HG03280 (cell line): ENCODE measurements around the gene TMEM44.
"Not testable (repeated sequence)": the region's sequence is repeated elsewhere in the genome, so short reads cannot be mapped to it uniquely, and the experiment has no call there.

Experiments used
- ATAC-seq: cut with Tn5 transposase; IDR thresholded peaks from one replicate; pipeline ENCODE4 v1.9.1; 2021; ENCODE audit warnings: mild to moderate bottlenecking, moderate library complexity; ENCODE audit not compliant: unreplicated experiment

The TMEM44 gene

GRCh38 chr3:194612221-194612620 is 21.0 kb downstream of the TMEM44 start:
- no peak for ATAC-seq

DNA sequence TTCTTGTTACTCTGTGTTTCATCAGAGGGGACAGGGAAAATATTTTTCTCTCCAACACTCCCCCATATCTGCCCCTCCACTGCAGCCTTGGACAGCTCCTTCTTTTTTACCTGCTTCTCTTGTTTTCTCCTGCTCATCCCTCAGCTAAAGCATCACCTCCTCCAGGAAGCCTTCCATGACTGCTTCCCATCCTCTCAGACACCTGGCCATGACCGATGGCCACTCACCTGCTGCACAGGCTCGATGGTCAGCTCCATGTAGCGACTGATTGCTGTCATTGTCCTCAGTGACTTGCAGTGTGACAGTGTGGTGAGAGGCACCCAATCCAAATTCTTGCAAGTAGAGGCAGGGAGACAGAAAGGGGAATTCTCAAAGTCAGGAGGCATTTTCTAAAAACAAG is 22.5 kb downstream of the TMEM44 start:
- ATAC-seq: no peak

DNA sequence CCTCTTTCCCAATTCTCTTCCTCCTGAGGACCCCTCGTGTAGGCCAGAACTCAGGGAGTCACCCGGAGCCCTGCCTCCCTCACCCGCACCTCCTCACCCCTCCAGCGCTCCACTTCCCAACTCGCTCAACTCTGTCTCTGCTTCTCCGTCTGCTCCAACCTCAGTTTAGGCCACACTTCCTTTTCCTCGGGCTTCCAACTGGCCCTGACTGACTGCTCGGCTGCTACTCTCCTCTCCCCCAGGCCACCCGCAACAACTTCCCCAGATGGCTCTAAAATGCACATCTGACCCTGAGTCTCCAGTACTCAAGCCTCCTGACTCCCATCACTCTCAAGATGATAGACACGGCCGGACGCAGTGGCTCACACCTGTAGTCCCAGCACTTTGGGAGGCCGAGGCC is 23.6 kb downstream of the TMEM44 start:
- ATAC-seq: no peak

DNA sequence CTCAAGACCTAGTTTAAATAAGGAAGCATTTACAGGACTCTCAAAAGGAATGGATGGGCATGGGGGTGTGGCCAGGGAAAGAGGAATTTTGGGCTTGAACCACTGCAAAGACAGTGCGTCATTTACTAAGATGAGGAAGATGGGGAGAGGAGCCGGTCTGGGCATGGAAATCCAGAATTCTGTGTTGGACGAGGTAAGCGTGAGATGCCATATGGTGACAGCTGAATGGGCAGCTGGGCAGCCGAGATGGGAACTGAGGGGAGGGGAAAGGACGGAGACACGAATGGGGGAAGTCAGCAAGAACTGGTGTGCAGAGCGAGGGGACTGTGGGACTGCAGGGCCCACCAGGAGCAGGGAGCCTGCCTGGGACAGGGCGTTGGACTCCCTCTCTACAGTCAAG is 24.2 kb downstream of the TMEM44 start:
- no peak for ATAC-seq

- no peak for ATAC-seq
These were observed 25.4 kb downstream of the TMEM44 start for GRCh38 chr3:194607592-194608389.

DNA sequence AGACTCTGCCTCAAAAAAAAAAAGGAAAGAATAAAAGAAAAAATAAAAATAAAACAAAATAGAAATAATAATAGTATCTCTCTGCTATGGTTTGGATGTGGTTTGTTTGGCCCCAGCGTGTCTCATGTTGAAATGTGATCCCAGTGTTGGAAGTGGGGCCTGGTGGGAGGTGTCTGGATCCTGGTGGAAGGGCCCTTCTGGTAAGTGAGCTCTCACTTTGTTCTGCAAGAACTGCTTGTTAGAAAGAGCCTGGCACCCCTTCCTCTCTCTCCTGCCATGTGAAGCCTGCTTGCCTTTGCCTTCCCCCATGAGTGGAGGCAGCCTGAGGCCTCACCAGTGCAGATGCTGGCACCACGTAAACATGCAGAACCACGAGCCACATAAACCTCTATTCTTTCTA is 26.3 kb downstream of the TMEM44 start:
- no peak for ATAC-seq

- ATAC-seq: no peak
These were observed 27.1 kb downstream of the TMEM44 start for GRCh38 chr3:194606163-194606562.

GRCh38 chr3:194605314-194605713 is 27.9 kb downstream of the TMEM44 start:
- not testable (repeated sequence) for ATAC-seq

DNA sequence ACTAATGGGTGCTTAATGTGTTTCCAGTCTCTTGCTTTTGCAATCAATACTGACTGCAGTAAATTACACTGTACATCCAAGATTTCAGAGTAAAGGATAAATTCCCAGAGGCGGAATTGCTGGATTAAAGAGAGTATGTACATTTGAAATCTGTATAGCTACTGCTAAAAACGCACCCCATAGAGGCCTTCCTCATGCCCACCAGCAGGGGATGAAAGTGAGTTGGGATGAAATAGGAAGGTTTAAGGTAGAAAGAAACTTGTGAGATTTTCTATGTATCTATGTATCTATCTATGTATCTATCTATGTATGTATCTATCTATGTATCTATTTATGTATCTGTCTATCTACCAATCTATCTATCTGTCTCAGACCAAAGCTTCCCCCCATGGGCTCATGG is 28.4 kb downstream of the TMEM44 start:
- no peak for ATAC-seq

- ATAC-seq: no peak
These were observed 29.1 kb downstream of the TMEM44 start for GRCh38 chr3:194604126-194604525.

DNA sequence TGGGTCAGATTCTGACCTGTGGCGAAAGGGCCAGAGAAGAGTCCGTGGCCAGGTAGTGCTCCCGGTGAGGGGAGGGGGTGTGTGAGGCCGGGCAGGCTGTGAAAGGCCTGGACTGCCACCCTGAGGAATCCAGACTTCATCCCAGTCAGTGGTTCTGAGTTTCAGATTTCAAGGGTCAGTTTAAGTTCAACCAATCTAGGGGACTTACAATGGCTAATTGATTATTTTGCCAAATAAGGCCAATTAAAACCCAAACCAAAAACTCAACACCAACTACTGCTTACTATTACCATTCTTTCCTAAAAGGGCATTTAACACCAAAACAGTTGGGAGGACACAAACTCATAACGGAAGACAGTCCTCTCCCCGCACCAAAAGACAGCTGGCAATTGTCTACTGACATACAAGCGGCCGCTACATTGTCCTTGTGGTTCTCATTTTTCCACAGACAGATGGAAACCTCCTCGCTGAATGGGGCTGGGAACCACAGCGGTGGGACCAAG is 30.5 kb downstream of the TMEM44 start:
- no peak for ATAC-seq

DNA sequence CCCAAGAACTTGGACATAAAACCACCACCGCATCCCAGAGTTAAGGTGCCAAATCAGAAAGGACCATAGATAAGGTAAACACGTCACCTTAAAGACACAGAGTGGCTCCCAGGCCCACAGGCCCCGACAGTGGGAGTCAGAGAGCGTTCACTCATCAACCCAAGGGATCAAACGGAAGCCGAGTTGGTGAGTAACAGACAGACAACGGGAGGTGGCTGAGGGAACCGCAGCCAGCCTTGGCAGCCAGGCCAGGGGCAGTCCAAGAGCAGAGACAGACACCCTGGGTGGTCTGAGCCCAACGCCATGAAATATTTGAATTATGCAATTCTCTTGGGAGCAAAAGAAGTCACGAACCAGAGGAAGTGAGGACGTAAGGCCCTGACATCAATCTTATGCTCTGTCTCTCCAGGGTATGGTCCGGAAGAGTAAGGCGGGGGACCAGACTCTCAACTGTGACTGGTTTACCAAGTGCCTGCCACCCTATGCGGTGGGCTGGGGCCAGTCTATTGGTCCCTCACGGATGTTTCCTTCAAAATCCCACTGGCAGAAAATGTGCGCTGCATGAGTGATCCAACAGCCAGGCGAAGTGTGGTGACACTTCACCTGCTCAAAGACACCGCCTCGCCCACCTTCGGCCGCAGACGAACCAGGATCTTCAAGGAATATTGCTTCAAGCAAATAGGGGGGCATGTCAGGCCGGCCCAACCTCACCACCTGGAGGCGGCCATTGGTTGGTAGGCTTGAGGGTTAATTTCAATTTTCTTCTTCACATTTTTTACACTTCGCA is 34.3 kb downstream of the TMEM44 start:
- ATAC-seq: no peak

DNA sequence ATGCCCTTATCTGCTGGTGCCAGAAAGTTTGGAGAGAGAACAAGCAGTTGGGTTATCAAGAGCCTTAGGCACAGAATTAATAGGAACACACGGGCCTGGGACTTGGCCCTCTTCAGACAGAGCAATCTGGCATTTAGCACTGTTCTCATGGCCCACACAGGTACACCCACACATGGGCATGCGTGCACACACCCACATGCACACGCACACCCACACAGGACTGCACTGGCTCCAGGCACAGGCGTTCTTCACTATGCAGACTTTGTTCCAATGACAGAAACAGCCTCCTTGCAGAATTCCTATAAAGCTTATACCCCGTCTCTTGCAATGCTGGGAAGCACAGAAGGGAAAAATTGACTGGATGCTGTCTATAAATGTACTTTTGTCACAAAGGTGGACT is 36.3 kb downstream of the TMEM44 start:
- no peak for ATAC-seq

DNA sequence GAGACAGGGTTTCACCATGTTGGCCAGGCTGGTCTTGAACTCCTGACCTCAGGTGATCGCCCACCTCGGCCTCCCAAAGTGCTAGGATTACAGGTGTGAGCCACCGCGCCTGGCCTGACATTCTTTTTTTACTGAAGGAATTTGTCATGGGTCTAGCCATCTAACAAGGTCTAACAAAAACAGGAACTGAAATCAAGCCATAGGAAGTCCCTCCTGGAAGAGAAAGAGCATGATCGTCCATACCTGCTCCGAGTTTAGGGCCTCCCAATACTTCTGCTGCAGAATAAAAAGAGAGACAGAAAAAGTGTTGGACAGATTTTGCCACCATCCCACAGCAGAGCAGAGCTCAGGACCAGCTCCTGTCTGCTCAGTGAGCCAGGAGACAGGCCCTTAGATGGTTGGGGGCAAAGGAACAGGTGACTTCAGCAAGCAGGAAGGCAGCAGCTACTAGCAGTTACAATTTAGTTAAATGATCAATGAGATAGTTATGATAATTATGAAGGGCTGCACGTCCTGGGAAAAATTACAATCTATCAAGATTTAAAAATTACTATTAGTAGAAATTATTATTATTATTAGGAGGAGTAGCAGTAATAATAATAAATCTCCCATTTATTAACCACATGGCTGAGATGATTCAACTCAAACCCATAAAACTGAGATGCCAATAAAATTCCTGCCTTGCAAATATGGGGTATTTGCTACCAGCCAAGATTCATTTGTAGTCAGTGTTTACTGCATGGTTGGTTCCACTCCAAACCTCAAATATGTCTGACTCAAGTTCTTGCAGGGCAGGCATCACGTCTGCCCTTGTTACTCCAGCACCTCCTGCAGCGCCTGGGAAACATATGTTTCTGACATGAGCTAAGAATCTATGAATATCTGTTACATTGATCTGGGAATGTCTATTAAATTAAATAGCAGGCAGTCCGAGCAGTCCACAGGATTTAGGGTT is 40.1 kb downstream of the TMEM44 start:
- ATAC-seq: peak; percentile 47

- ATAC-seq: no peak
These were observed 44.5 kb downstream of the TMEM44 start for GRCh38 chr3:194588741-194589140.

- ATAC-seq: no peak
These were observed 45.0 kb downstream of the TMEM44 start for GRCh38 chr3:194588236-194588635.

DNA sequence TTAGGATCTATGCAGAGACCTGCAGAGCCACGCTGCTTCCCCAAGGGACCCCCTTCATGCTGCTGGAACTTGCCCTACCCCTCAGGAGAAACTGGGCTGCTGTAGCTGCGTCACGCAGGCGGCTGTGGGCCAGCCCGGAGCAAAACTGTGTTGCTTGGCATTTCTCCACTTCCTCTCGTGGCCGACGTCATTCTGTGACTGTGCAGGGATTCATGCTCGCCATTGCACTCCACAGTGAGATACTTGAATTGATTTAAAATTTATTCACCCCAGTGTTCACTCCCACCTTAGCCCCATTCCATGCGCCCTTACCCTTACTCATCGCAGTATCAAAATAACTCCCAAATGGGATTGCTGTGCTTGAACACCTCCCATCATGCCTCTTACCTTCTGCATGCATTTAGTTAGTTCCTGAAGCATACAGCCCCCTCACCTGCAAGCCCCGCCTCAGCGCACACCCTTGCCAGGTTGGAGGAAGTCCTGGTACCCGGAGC is 45.7 kb downstream of the TMEM44 start:
- ATAC-seq: no peak

DNA sequence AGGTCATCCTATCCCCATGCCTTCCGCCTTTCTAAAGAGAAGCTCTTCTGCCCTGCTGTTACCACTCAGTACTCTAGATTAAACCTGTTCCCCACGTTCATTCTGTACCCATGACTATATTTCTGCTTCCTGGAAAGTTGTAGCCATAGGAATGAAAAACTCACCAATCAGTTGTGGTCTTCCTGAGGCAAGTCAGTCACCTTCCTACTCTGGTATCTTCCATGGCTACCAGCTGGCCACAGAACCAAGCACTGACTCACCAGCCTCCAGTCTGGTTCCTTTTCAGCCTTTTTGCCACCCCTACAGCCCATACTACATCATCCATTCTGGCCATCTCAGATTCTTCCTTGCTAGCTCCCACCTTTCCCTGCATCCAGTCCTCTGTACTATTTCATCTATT is 46.4 kb downstream of the TMEM44 start:
- no peak for ATAC-seq

- ATAC-seq: no peak
These were observed 47.3 kb downstream of the TMEM44 start for GRCh38 chr3:194585880-194586281.

GRCh38 chr3:194584866-194585265 is 48.4 kb downstream of the TMEM44 start:
- no peak for ATAC-seq

DNA sequence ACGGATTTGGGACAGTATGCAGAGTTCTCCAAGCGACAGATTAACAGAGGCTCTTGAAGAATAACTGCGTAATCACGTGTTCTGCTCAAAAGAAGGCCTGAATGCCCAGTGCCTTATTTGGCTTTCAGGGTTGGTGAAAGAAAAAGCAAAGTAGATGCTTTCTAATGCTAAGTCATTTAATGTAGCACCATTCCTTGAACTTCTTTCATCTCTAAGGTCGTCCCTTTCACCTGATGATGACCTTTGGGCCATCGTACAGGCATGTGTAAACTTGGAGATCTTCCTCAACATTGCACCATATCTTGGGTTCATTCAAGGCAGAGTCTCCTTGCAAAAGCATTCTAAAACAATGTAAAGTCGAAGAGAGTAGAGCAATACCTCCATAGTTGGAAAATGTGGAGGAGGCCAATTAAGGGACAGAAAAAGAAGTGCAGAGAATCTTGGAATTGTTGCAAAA is 48.9 kb downstream of the TMEM44 start:
- no peak for ATAC-seq
